K562 (cell line): ENCODE results near the gene LRFN4. TPM values are rescaled to one million over a fixed set of nuclear protein-coding genes. Genes with fewer than 3 reads are reported as not detected.

Experiments
- ATAC-seq: fragments of 200-7000 bp; cut with Tn5 transposase; 3 replicates; pipeline ENCODE4 v1.9.1; 2020; ENCODE audit warnings: moderate library complexity
- BruUV-seq: library from RNA; stranded (reverse); fragments of 400-500 nt; replicated peaks from 2 replicates; lab custom pipeline; 2021; lab: Mats Ljungman, UMichigan
- CTCF ChIA-PET: fragments of 300-600 bp; formaldehyde crosslinking; extraction: SDS; loops from one replicate; lab custom pipeline; 2021; ENCODE audit warnings: low intra/inter-chr PET ratio; lab: Yijun Ruan, JAX
- POLR2A ChIA-PET: fragments of 300-600, 350-650 bp; sonication (Branson Sonifier 250); formaldehyde crosslinking; extraction: SDS; loops from one replicate; lab custom pipeline; 2021; ENCODE audit warnings: antibody characterized with exemption, inconsistent platforms; lab: Yijun Ruan, JAX
- DNase-seq, 4 experiments: peaks; one replicate each; pipeline versions ENCODE4 v3.0.0 to v3.0.0-alpha.2; 2011 to 2018; ENCODE audit warnings: low spot score in 3 of 4, mixed read lengths in 3 of 4; ENCODE audit errors: extremely low read depth in 1 of 4
- FAIRE-seq: peaks from 2 replicates; lab custom pipeline; 2011; peaks lifted over from hg19 to GRCh38; lab: Jason Lieb, UNC
- H2AFZ ChIP-seq: 2 replicates; pipeline ENCODE4 v1.6.0; 2011; ENCODE audit warnings: low read depth, low read length, control low read depth, inconsistent platforms
- H3K27ac ChIP-seq: fragments of 200-600 bp; 3 replicates; pipeline ENCODE4 v1.8.0; 2011; ENCODE audit warnings: low read depth, mild to moderate bottlenecking, control low read depth, inconsistent platforms, low read length, moderate library complexity, mixed read lengths; ENCODE audit errors: extremely low read depth
- H3K27me3 ChIP-seq, 2 experiments: fragments of 300-600 bp in 1 of 2; 2 replicates in 1 of 2; 3 replicates in 1 of 2; pipeline versions ENCODE4 v1.6.0 to v1.8.0; 2011; ENCODE audit warnings: inconsistent platforms in 2 of 2, low read length in 2 of 2, mild to moderate bottlenecking in 1 of 2, mixed read lengths in 1 of 2, moderate library complexity in 1 of 2; ENCODE audit not compliant: control insufficient read depth in 2 of 2, insufficient read depth in 2 of 2
- H3K36me3 ChIP-seq: fragments of 300-600 bp; 3 replicates; pipeline ENCODE4 v1.8.0; 2011; ENCODE audit warnings: mild to moderate bottlenecking, low read length, inconsistent platforms; ENCODE audit not compliant: control insufficient read depth, insufficient read depth
- H3K4me1 ChIP-seq, 2 experiments: fragments of 200-600 bp in 1 of 2; replicated peaks in 1 of 2; 2 replicates in 1 of 2; 3 replicates in 1 of 2; pipeline versions ENCODE4 v1.5.1 to v1.8.0; 2011; ENCODE audit warnings: inconsistent platforms in 2 of 2, low read length in 2 of 2, mild to moderate bottlenecking in 1 of 2, mixed read lengths in 1 of 2, moderate library complexity in 1 of 2; ENCODE audit not compliant: control insufficient read depth in 2 of 2, insufficient read depth in 2 of 2
- H3K4me2 ChIP-seq: 2 replicates; pipeline ENCODE4 v1.6.1; 2011; ENCODE audit warnings: low read length, control low read depth, inconsistent platforms, mixed read lengths; ENCODE audit not compliant: insufficient read depth
- H3K4me3 ChIP-seq: fragments of 200-600 bp; sonication (generic), shearing (Covaris generic); 2 replicates; pipeline ENCODE4 v1.5.1; 2016; ENCODE audit warnings: control low read depth, inconsistent platforms
- H3K79me2 ChIP-seq: fragments of 200-600 bp; 3 replicates; pipeline ENCODE4 v1.8.0; 2011; ENCODE audit warnings: low read length, inconsistent platforms; ENCODE audit not compliant: control insufficient read depth, insufficient read depth
- H3K9ac ChIP-seq, 2 experiments: 2 replicates each; pipeline versions ENCODE4 v1.6.0 to v1.6.1; 2011; ENCODE audit warnings: low read depth in 2 of 2, low read length in 2 of 2, control low read depth in 1 of 2, inconsistent platforms in 1 of 2, mild to moderate bottlenecking in 1 of 2, mixed read lengths in 1 of 2; ENCODE audit not compliant: insufficient read depth in 1 of 2
- H3K9me1 ChIP-seq: one replicate; pipeline ENCODE4 v1.6.0; 2011; ENCODE audit warnings: inconsistent platforms, mild to moderate bottlenecking, low read length, moderate library complexity; ENCODE audit not compliant: control insufficient read depth, insufficient read depth
- H3K9me3 ChIP-seq: replicated peaks from 2 replicates; pipeline ENCODE4 v1.5.1; 2011; ENCODE audit warnings: low read depth, low read length, inconsistent platforms; ENCODE audit not compliant: control insufficient read depth, insufficient read depth
- H4K20me1 ChIP-seq: replicated peaks from 2 replicates; pipeline ENCODE4 v1.6.1; 2011; ENCODE audit warnings: low read length, inconsistent platforms, mixed read lengths; ENCODE audit not compliant: control insufficient read depth, insufficient read depth
- CREB3 ChIP-seq: fragments of 450-650 bp; conservative IDR thresholded peaks from 2 replicates; pipeline ENCODE4 v1.6.1; 2016; ENCODE audit warnings: missing genetic modification characterization, low read depth, mild to moderate bottlenecking, missing compliant biosample characterization, moderate library complexity
- HSF4 ChIP-seq: fragments of 250-450 bp; sonication (Bioruptor Pico); IDR thresholded peaks from 2 replicates; pipeline ENCODE4 v2.1.2; 2022; ENCODE audit warnings: mild to moderate bottlenecking, moderate library complexity, borderline replicate concordance
- KAT8 ChIP-seq: fragments of 450-650 bp; IDR thresholded peaks from 2 replicates; pipeline ENCODE4 v1.6.1; 2016; ENCODE audit warnings: low read depth, mild to moderate bottlenecking
- L3MBTL2 ChIP-seq: fragments of 450-650 bp; IDR thresholded peaks from 2 replicates; pipeline ENCODE4 v1.6.1; 2016; ENCODE audit warnings: mild to moderate bottlenecking, moderate library complexity
- MAX ChIP-seq: sonication (generic); formaldehyde crosslinking; IDR thresholded peaks from 2 replicates; pipeline ENCODE4 v1.9.0; 2022; ENCODE audit warnings: mild to moderate bottlenecking, missing genetic modification reagents
- MCM3 ChIP-seq: fragments of 450-650 bp; IDR thresholded peaks from 2 replicates; pipeline ENCODE4 v1.6.1; 2016
- NCOA4 ChIP-seq: fragments of 450-650 bp; IDR thresholded peaks from 2 replicates; pipeline ENCODE4 v1.6.1; 2018; ENCODE audit warnings: mild to moderate bottlenecking; ENCODE audit not compliant: partially characterized antibody
- PML ChIP-seq: IDR thresholded peaks from 2 replicates; pipeline ENCODE4 v1.6.1; 2012; ENCODE audit warnings: low read length, inconsistent platforms
- POLR2AphosphoS5 ChIP-seq: IDR thresholded peaks from 2 replicates; pipeline ENCODE4 v1.6.1; 2011; ENCODE audit warnings: mild to moderate bottlenecking, low read depth, low read length, moderate library complexity; ENCODE audit not compliant: control insufficient read depth, insufficient read depth
- POLR2G ChIP-seq: fragments of 200-400 bp; formaldehyde crosslinking; IDR thresholded peaks from 2 replicates; pipeline ENCODE4 v1.6.1; 2017; ENCODE audit warnings: low read depth, mild to moderate bottlenecking, antibody characterized with exemption, low read length, moderate library complexity
- RERE ChIP-seq: sonication (generic); formaldehyde crosslinking; IDR thresholded peaks from 2 replicates; pipeline ENCODE4 v1.8.0; 2023; ENCODE audit warnings: missing genetic modification reagents, mild to moderate bottlenecking, borderline replicate concordance
- SIX5 ChIP-seq, 2 experiments: IDR thresholded peaks; 2 replicates each; pipeline ENCODE4 v1.6.1; 2011; ENCODE audit warnings: low read length in 2 of 2, borderline replicate concordance in 1 of 2, low read depth in 1 of 2, mild to moderate bottlenecking in 1 of 2, moderate library complexity in 1 of 2; ENCODE audit not compliant: insufficient read depth in 1 of 2
- ZNF143 ChIP-seq: sonication (generic); formaldehyde crosslinking; IDR thresholded peaks from 2 replicates; pipeline ENCODE4 v1.9.0; 2022; ENCODE audit warnings: mild to moderate bottlenecking, missing genetic modification reagents
- ZNF561 ChIP-seq: fragments of 450-650 bp; formaldehyde crosslinking; conservative IDR thresholded peaks from 2 replicates; pipeline ENCODE4 v1.4.0; 2020; ENCODE audit warnings: mild to moderate bottlenecking, moderate library complexity
- WGBS: fragments of 100-300 bp; shearing (Covaris generic); methylation state at CpG from one replicate; pipeline ENCODE4 v1.1.6; 2016; ENCODE audit warnings: low coverage, mixed read lengths; ENCODE audit not compliant: insufficient coverage; ENCODE audit errors: missing lambda C conversion rate; 5-methylcytosine and 5-hydroxymethylcytosine counted together
- in situ Hi-C: fragments of 300-500 bp; cut with MboI; formaldehyde crosslinking; loops from 4 replicates; pipeline ENCODE4 v1.15.0; 2018; ENCODE audit warnings: inconsistent platforms, mixed read lengths
- intact Hi-C: fragments of 100-400 bp; cut with micrococcal nuclease; formaldehyde crosslinking; loops from 2 replicates; pipeline ENCODE4 v1.14.2; 2022
- polyA plus RNA-seq, 8 experiments: library from polyadenylated mRNA; depleted of rRNA in 4 of 8; stranded (reverse) in 5 of 8; unstranded in 3 of 8; fragments of >200 nt; fragmentation: Nextera tagmentation in 2 of 8; fragmentation: Illumina TruSeq in 1 of 8; extraction: Ambion mirVana in 2 of 8; extraction: Trizol in 1 of 8; gene quantifications; 2 replicates each; pipeline versions ENCODE4 v1.2.1 to v1.2.3, GENCODE V29; 2011 to 2014; ENCODE audit warnings: inconsistent platforms in 1 of 8, missing spikeins in 1 of 8
- total RNA-seq, 7 experiments: library from RNA; depleted of rRNA in 6 of 7; stranded (reverse); fragments of >200 nt in 6 of 7; fragmentation: Illumina TruSeq in 2 of 7; extraction: Trizol in 2 of 7; gene quantifications; 2 replicates each; pipeline versions ENCODE4 v1.2.1 to v1.2.3, GENCODE V29; 2011 to 2021; ENCODE audit warnings: low replicate concordance in 1 of 7

LRFN4 gene
- total and polyA plus RNA-seq, 9 of the 15 experiments (the other 6 are each of a cell fraction or from before 2014, with no cell fraction given): 0.10 to 60.1 (median 6.7) TPM

DNA sequence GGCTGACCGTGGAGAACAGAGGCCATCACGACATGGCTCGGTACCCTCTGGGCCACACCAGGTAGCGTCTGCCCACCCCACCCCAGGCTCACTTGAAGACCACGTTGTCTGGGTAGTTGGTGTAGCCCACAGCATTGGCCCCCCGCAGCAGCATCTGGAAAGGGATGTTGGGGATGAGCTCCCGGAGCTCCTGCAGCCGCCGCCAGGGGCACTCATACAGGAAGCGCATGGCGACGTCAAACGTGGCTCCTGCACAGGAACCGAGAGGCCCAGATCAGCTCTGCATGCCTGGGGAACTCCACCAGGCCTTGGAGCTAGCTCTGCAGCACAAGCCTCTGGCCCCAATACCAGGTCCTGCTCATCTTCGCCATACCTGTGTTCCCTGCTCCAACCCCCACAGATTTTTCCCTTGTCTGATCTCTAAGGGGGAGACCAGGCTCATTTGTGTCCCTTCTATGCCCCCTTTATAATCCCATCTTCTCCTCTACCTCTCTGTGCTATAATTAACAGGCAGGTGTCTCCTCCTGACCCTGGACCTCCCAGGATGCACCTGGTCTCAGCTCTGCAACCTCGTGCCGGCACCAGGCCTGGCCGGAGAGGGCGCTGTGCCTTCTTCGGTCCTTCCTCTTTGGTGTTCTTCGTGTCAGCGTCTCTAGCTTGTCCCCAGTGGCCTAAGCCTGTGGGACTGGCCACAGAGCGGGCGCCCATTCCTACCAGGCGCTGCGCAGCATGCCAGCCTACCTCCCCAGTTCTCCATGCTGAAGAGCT lies 5.0 kb upstream of the LRFN4 start:
- no TSS peak for BruUV-seq
- H3K9ac ChIP-seq: peak overlapping the region in 1 of 2 experiments; percentile 41; a peak in 2 of 4 replicates
- ChIA-PET POLR2A (interaction anchor here (0.6 to 5.5 kb wide), 5 partner anchors 8 to 167 kb away, joined by 3 to 58 read pairs (median 3); partner anchors contain the start of gene RCE1), CTCF (no interaction called here)
- FAIRE-seq: peak; percentile 71
- WGBS: 61% methylated on average over 24 of the region's 26 CpGs
- peak in 3 of 4 experiments; percentile 43 to 58 (median 55) for DNase-seq
- intact Hi-C loops: no loop called here
- H3K9me3 ChIP-seq: no peaks in the 10 kb centered on the region
- H3K4me3 ChIP-seq: no peak overlapping the region
- H3K9me1 ChIP-seq: no peaks in the 10 kb centered on the region
- no peak overlapping the region for H2AFZ ChIP-seq
- no peak overlapping the region for H3K4me2 ChIP-seq
- peaks cover 10% of the 10 kb centered on the region; the same call in 2 of the 3 replicates for H3K79me2 ChIP-seq
- in situ Hi-C loops: loop anchor here (5.0 kb wide), 1 partner anchor 125 kb away; the partner anchor contains the start of gene C11orf86
- peak; percentile 40 for ATAC-seq
- peaks cover 30% of the 10 kb centered on the region; the same call in 2 of the 3 replicates for H3K36me3 ChIP-seq
- H3K4me1 ChIP-seq: peaks cover 11 to 70% of the 10 kb centered on the region in 2 experiments; a peak in 4 of 5 replicates
- H3K27me3 ChIP-seq: no peaks in the 10 kb centered on the region
- H3K27ac ChIP-seq: no peak overlapping the region
- H4K20me1 ChIP-seq: no peaks in the 10 kb centered on the region
- TF ChIP-seq L3MBTL2: peak; percentile 26; the same call in 1 of the 2 replicates
- TF ChIP-seq ZNF561 (CRISPR knock-in tag): no peak
- TF ChIP-seq ZNF143 (CRISPR knock-in tag): peak; percentile 79
- no peak for TF ChIP-seq KAT8
- no peak for TF ChIP-seq NCOA4
- no peak for TF ChIP-seq POLR2AphosphoS5
- TF ChIP-seq MCM3: no peak
- no peak for TF ChIP-seq CREB3 (tag)
- TF ChIP-seq RERE (CRISPR knock-in tag): no peak
- no peak for TF ChIP-seq SIX5 (IDR thresholded peaks at IDR 0.05; ENCODE audit: borderline replicate concordance in 1 of 2, insufficient read depth in 1 of 2, low read depth in 1 of 2, low read length in 2 of 2)
- TF ChIP-seq MAX (CRISPR knock-in tag): peak; percentile 77
- TF ChIP-seq PML: no peak
- peak; percentile 24; the same call in 1 of the 2 replicates for TF ChIP-seq POLR2G
- no peak for TF ChIP-seq HSF4 (CRISPR knock-in tag)
